HL-60 (cell line): ENCODE data around the gene PLEKHG2.

Experiments used
- DNase-seq, 2 experiments: peaks; one replicate each; pipeline ENCODE4 v3.0.0-alpha.2; 2010 to 2020; ENCODE audit warnings: low read depth in 1 of 2, low spot score in 1 of 2
- H3K27ac ChIP-seq: fragments of 250-450 bp; sonication (Bioruptor Pico); replicated peaks from 2 replicates; pipeline ENCODE4 v1.5.1; 2020; ENCODE audit warnings: mild to moderate bottlenecking, moderate library complexity
- H3K27me3 ChIP-seq: fragments of 250-450 bp; sonication (Bioruptor Pico); 2 replicates; pipeline ENCODE4 v1.5.1; 2021; ENCODE audit warnings: mild to moderate bottlenecking, moderate library complexity; ENCODE audit not compliant: insufficient read depth, poor library complexity, severe bottlenecking
- H3K4me3 ChIP-seq: replicated peaks from 2 replicates; pipeline ENCODE4 v1.5.1; 2011; ENCODE audit warnings: mild to moderate bottlenecking, control low read depth, low read length; ENCODE audit not compliant: insufficient read depth
- GABPA ChIP-seq: IDR thresholded peaks from 2 replicates; pipeline ENCODE4 v1.6.1; 2012; ENCODE audit warnings: low read depth
- POLR2AphosphoS5 ChIP-seq: IDR thresholded peaks from 2 replicates; pipeline ENCODE4 v1.6.1; 2012; ENCODE audit warnings: low read depth
- REST ChIP-seq: IDR thresholded peaks from 2 replicates; pipeline ENCODE4 v1.6.1; 2012; ENCODE audit warnings: low read depth; ENCODE audit not compliant: insufficient replicate concordance
- SPI1 ChIP-seq: IDR thresholded peaks from 2 replicates; pipeline ENCODE4 v1.6.1; 2012; ENCODE audit warnings: low read depth, mild to moderate bottlenecking, borderline replicate concordance
- TF ChIP-seq, protein P1 (sequence below): IDR thresholded peaks from one replicate; pipeline ENCODE4 v1.5.1; 2011; ENCODE audit warnings: low read length, control low read depth, inconsistent platforms; ENCODE audit not compliant: insufficient read depth

PLEKHG2 gene

DNA sequence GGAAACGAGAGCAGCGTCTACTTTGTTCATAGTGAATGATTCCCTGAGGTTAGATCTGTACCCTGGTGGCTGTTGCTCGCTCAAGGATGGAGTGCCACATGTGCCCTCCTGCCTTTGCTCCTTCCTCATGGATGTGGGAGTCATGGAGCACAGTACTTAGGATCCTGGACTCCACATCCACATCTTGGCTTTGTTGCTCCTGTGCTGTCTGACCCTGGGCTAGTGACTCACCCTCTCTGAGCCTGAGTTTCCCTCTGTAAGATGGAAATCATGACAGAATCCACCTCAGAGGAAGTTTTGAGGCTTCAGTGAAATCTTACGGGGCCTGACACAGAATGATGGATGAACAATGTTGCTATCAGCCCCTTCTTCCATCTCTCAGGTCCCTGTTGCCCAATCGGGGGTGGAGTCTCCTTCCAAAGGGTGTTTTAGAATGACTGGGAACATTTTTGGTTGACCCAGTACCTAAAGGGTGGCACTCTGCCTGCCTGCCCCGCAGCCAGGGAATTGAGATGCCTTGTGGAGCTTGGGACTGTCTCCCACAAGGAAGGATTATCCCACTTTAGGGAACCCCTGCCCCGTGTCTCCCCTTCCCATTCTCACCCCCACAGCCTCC lies 58.4 kb downstream of the PLEKHG2 start:
- TF ChIP-seq, protein P1, sequence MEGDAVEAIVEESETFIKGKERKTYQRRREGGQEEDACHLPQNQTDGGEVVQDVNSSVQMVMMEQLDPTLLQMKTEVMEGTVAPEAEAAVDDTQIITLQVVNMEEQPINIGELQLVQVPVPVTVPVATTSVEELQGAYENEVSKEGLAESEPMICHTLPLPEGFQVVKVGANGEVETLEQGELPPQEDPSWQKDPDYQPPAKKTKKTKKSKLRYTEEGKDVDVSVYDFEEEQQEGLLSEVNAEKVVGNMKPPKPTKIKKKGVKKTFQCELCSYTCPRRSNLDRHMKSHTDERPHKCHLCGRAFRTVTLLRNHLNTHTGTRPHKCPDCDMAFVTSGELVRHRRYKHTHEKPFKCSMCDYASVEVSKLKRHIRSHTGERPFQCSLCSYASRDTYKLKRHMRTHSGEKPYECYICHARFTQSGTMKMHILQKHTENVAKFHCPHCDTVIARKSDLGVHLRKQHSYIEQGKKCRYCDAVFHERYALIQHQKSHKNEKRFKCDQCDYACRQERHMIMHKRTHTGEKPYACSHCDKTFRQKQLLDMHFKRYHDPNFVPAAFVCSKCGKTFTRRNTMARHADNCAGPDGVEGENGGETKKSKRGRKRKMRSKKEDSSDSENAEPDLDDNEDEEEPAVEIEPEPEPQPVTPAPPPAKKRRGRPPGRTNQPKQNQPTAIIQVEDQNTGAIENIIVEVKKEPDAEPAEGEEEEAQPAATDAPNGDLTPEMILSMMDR: no peak
- TF ChIP-seq SPI1 (no peak), REST (no peak), GABPA (no peak), POLR2AphosphoS5 (no peak)
- Histone ChIP-seq H3K27ac (no peak overlapping the region), H3K27me3 (no peaks in the 10 kb centered on the region), H3K4me3 (no peak overlapping the region)
- DNase-seq: no peak

DNA sequence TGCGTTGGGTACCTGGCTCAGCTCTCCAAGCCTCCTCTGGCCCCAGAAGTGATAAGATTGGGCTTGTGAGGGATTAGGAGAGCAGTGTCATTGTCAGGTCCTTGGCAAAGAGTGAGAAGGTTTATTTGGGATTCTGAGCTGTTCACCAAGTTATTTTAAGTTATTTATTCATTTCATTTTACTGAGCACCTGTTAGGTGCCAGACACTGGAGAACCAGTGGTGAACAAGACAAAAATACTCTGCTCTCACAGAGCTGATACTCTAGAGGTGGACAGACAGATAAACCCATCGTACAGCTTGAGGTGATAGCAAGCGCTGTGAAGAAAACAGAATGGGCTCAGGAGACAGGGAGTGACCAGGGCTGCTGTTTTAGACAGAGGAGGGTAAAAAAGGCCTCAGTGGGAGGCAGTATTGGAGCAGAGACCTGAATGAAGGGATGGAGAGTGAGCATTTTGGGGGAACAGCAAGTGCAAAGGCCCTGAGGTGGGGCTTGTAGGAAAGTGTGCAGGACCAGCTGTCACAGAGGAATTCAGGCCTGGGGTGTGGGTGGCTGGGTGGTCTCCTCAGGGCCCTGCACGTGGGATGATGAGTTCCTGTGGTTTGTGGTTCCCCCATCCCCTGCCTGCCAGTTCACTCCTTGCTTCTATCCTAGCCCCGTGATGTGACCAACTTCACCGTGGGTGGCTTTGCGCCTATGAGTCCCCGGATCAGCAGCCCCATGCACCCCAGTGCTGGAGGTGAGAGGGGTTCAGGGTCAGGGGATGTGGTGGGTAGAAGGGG lies 59.5 kb downstream of the PLEKHG2 start:
- Histone ChIP-seq H3K27me3 (no peaks in the 10 kb centered on the region), H3K27ac (no peak overlapping the region), H3K4me3 (no peak overlapping the region)
- TF ChIP-seq GABPA: no peak
- TF ChIP-seq, protein P1: no peak
- TF ChIP-seq POLR2AphosphoS5: no peak
- TF ChIP-seq REST: no peak
- TF ChIP-seq SPI1: no peak
- DNase-seq: no peak

GRCh38 chr19:39472746-39473442 lies 60.4 kb downstream of the PLEKHG2 start:
- no peak for DNase-seq
- H3K27me3 ChIP-seq: no peaks in the 10 kb centered on the region
- no peak overlapping the region for H3K4me3 ChIP-seq
- H3K27ac ChIP-seq: no peak overlapping the region
- TF ChIP-seq GABPA (no peak), REST (no peak), SPI1 (no peak)
- TF ChIP-seq, protein P1: no peak
